ENCODE results near the gene CASKIN1.
"Not testable (repeated sequence)": the region's sequence is repeated elsewhere in the genome, so short reads cannot be mapped to it uniquely, and the experiment has no call there.

Gene CASKIN1

DNA sequence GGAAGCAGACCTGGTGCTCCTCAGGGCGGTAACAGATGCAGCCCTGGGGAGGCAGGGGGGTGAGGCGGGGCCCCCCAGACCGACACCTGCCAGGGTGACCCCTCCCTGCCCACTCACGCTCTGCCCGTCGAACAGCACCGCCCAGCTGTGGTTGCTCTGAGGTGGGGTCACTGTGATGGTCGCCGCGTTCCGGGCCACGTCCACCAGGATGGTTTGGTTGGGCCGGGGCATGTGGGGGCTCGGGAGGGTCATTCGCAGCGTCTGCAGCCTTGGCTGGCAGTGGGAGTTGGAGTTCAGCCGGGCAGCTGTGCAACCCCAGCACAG, 13.6 kb upstream of the CASKIN1 start:
- no peak for DNase-seq

DNA sequence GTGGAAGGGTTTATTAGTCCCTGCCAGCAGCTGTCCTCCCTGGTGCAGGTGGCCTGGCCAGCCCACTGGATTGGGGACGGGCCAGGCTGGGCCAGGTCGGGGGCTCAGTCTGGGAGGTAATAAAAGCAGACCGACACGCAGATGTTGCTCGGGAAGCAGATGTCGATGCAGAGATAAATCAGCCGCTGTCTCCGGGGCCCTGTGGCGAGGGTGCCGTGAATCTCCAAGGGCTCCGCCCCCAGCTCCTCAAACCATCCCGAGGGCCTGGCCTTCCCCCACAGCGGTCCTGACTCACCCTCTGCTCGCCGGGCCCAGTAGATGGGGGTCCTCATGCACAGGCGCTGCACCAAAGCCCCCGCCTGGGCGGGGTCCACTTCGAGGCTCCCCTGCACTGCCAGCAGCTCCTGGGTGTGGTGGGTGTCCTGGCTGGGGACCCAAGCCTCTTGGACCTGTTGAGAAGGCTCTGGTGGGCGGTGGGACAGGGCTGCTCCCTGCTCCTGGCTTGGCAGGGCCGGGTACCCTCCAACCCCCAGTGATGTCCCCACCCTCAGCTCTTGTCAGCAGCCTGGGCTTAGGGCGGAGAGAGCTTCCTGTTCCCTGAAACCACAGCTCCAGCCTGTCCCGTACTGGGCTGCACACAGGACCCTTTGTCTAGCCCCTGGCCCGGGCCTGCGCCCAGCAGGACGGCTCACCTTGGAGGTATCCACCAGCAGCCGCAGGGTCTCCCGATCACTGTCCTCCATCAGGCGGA, 13.0 kb upstream of the CASKIN1 start:
- DNase-seq, result no peak

DNA sequence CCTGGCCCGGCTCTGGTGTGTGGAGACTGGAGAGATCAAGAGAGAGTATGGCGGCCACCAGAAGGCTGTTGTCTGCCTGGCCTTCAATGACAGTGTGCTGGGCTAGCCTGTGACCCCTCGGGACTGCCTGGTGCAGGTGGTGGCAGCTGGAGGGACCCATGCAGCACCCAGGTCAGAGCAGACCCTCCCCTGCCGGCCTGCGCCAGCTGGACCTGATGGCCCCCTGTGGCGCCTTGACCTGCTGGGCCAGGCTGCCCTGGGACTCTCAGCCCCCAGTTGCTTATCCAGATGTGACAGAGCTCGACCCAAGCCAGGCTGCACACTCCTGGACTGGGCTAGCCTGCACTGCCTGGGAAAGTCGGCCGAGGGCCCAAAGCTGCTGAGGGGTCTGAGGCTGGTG, 12.4 kb upstream of the CASKIN1 start:
- DNase-seq, result no peak

DNA sequence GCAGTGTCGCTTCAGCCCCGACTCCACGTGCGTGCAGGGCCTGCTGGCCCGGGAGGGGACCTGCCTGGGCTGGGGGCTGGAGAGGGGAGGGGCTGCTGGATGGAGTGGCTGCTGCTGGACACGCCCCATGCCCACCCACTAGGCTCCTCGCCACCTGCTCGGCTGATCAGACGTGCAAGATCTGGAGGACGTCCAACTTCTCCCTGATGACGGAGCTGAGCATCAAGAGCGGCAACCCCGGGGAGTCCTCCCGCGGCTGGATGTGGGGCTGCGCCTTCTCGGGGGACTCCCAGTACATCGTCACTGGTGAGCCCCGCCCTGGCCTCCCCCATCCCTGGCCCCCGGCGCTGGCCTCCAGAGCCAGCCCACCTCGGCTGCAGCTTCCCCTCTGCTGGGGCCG, 11.9 kb upstream of the CASKIN1 start:
- DNase-seq, result no peak

- no peak for DNase-seq
Measured at GRCh38 chr16:2207872-2208271, 11.5 kb upstream of the CASKIN1 start.

DNA sequence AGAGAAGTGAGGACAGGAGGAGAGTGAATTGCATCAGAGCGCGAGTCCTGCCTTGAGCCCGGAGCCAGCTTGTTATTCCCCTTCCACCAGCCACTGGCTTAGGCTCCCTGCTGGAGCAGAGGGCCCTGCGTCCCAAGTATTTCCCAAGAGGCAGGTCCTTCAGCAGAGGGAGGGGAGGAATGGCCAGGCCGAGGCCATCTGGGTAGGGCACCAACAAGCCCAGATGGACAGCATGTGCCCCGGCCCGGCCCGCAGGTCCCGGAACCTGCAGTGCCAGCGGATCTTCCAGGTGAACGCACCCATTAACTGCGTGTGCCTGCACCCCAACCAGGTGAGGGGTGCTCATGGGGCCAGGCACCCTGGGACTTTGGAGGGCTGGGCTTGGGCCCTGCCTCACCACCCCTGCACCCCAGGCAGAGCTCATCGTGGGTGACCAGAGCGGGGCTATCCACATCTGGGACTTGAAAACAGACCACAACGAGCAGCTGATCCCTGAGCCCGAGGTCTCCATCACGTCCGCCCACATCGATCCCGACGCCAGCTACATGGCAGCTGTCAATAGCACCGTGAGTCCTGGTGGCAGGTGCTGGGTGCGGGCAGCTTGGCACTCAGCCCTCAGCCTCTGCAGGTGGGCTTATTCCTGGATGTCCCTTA, 10.5 kb upstream of the CASKIN1 start:
- no peak for DNase-seq

DNA sequence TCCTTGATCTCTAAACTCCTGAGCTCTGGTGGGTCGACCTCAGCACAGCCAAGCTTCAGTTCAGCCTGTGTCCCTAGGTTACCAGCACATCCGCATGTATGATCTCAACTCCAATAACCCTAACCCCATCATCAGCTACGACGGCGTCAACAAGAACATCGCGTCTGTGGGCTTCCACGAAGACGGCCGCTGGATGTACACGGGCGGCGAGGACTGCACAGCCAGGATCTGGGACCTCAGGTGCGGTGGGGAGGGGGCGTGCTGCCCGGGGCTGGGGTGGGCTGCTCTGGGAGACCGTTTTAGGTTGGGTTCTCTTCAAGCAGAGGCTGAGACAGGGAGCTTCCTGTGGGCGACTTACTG, 10.0 kb upstream of the CASKIN1 start:
- DNase-seq, result no peak

GRCh38 chr16:2205967-2206313, 9.5 kb upstream of the CASKIN1 start:
- no peak for DNase-seq

GRCh38 chr16:2205104-2205966, 8.9 kb upstream of the CASKIN1 start, which contains the start of gene MLST8:
TSS of gene MLST8 (plus strand) at chr16:2205454. CDS start at chr16:2206086, 632 bp downstream.
- peak; percentile 90 for DNase-seq

GRCh38 chr16:2204416-2205103, 8.2 kb upstream of the CASKIN1 start:
- no peak for DNase-seq

- DNase-seq, result not testable (repeated sequence)
Measured at GRCh38 chr16:2203119-2203688, 6.8 kb upstream of the CASKIN1 start.

DNA sequence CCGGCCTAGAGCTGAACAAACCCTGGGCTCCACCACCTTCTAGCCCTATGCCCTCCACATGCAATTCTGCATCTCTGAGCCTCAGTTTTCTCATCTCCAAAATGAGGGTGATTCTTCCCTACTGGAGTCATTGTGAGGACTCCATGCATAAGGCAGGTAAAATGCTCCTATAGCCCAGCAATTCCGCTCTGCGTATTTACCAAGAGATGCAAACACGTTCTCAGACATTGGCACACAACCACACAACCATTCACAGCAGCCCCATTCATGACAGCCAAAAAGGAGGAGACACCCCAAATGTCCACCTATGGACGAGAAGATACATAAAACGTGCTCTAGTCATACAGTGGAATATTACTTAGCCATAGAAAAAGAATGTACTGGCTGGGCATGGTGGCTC, 3.9 kb upstream of the CASKIN1 start:
- DNase-seq, result no peak

- no peak for DNase-seq
Measured at GRCh38 chr16:2199621-2200139, 3.3 kb upstream of the CASKIN1 start.

GRCh38 chr16:2199095-2199494, 2.7 kb upstream of the CASKIN1 start:
- DNase-seq, result no peak

DNA sequence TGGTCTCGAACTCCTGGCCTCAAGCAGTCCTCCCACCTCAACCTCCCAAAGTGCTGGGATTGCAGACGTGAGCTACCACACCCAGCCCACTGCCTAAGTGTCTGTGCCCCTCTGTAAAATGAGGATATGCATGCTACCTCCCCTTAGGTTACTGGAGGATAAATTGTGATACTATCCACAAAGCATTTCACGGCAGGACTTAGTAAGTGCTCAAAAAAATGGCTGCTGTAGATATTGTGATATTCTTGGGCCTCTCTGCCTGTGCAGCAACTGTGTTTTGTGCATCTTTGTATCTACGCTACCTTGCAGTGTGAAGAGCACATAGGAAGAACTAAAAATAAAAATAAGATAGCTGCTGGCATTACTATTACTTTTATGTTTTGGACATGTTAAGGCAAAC, 1.9 kb upstream of the CASKIN1 start:
- DNase-seq, result no peak

DNA sequence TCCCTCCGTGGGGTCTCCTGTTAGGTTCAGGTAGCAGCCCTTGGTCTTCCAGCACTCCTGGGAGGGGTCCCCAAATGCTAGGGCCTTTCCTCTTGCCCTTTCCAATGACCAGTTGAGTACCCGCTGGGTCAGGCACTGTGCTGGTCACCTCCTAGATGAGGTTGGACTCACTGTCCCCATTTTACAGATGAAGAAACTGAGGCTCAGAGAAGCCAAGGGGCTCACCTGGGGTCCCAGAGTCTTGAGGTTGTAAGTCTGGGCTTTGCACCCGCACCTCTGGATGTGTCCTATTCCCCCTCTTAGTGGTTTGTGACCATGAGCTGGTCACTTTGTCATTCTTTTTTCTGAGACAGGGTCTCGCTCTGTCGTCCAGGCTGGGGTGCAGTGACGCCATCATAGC, 1.4 kb upstream of the CASKIN1 start:
- no peak for DNase-seq

DNA sequence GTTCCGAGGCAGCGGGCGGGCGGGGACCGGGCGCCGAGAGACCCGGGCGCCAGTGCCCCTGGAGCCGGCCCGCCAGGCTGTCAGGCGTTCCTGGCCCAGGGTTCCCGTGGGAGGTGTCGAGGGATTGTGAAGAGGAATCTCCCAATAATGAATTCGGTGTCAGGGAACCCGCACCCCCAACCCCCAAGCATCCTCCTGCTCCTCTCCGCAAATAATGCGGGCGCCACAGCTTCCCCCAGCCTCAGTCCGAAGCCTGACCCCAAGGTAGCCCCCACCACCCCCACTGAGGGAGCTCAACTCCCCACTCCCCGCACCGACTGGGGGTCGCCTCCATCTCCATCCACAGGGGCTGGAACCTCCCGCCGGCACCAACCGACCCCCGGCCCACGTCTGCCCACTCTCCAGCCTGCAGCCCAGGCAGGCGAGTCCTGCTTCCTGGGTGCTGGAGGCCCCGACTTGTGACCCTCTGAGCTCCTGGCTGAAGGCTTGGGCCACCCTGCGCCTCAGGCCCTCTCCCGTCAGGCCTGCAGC, 641 bp upstream of the CASKIN1 start:
- DNase-seq, result no peak

GRCh38 chr16:2195322-2196161, 863 bp downstream of the CASKIN1 start:
- DNase-seq, result no peak

GRCh38 chr16:2194852-2195321, 1.5 kb downstream of the CASKIN1 start:
- no peak for DNase-seq

DNA sequence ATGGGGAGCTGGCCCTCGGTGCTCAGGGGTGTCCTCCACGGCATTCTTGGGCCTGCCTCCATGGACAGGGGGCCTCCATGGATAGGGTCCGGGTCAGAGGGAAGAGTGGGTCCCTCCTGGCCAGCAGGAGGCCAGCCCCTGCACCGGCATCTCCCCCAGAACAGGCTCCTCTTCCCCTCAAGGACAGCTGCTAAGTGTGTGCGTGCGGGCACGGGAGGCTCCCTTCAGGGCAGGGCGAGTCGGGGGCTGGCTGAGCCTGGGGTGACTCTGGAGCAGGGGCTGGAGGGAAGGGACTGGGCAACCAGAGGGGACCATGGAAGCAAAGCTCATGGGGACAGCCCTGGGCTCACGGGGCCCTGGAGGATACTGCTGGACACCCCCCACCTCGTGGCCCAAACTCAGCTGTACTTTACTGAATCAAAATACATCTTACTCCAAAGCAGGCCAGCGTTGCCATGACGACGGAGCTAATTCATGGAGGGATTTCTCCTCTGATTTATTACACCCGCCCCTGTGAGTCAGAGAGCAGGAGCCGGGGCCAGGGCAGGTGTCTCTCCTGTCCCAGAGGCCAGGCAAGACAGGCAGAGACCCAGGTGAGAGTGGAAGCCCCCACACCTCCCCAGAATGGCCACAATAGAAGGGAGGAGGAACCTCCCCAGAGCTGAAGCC, 2.1 kb downstream of the CASKIN1 start:
- peak; percentile 34 for DNase-seq

DNA sequence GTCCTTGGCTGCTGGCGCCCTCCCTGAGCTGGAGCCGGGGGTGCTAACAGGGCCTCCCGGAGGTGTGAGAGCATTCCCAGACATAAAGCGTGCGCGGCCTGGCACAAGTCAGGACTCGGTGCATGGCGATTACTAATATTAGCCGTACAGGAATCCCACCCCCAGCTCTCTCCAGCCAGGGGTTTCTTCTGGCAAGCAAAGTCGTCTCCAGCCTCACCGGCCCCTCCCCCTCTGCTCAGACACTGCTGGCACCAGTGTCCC, 5.0 kb downstream of the CASKIN1 start:
- no peak for DNase-seq
